8988T (cell line): ENCODE measurements around the gene MBOAT7.
"Not testable (repeated sequence)": the region's sequence is repeated elsewhere in the genome, so short reads cannot be mapped to it uniquely, and the experiment has no call there.

Experiments
- DNase-seq: peaks from one replicate; pipeline ENCODE4 v3.0.0; 2011

MBOAT7 gene

GRCh38 chr19:54208784-54209057, 19.3 kb upstream of the MBOAT7 start:
- DNase-seq: no peak

- no peak for DNase-seq
Measured at GRCh38 chr19:54207983-54208783, 18.8 kb upstream of the MBOAT7 start.

GRCh38 chr19:54207676-54207982, 18.2 kb upstream of the MBOAT7 start:
- no peak for DNase-seq

DNA sequence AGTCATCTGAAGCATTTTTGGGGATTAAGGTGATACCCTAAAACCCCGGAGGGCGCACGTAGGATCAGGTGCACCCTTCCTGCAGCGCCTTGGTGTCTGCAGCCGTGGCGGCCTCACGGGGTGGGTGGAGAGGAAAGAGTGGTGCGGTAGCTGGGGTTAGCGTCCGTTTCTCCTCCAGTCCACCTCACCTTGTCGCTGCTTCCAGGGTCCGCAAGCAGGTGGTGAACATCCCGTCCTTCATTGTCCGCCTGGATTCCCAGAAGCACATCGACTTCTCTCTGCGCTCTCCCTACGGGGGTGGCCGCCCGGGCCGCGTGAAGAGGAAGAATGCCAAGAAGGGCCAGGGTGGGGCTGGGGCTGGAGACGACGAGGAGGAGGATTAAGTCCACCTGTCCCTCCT, 17.8 kb upstream of the MBOAT7 start:
- not testable (repeated sequence) for DNase-seq

GRCh38 chr19:54206831-54207177, 17.4 kb upstream of the MBOAT7 start:
- DNase-seq: no peak

DNA sequence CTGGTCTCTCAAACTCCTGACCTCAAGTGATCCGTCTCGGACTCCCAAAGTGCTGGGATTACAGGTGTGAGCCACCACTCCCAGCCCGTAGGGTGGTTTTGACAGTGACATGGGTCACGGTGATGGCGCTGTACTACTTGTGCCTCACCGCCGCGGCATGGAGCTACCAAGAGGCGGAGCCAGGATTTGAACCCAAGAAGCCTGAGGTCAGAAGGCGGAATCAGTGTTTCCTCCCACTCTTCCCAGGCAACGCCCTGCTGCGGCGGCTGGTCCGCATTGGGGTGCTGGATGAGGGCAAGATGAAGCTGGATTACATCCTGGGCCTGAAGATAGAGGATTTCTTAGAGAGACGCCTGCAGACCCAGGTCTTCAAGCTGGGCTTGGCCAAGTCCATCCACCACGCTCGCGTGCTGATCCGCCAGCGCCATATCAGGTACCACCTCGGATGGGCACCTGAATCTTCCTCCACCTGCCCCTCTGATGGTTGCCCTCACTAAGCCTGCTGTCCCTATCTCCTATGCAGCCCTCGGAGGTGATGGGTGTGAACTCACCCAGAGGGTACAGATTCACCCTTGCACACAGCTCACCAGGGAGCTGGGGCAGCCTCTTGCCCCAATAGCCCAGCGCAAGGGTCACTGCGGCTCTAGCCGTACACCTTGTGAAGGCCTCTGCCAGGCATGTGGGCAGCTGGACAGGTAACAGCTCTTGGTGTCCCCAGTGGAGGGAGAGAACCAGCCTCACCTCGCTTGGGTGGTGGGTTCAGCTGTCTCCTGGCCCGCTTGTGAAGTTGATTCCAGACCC, 16.9 kb upstream of the MBOAT7 start:
- no peak for DNase-seq

DNA sequence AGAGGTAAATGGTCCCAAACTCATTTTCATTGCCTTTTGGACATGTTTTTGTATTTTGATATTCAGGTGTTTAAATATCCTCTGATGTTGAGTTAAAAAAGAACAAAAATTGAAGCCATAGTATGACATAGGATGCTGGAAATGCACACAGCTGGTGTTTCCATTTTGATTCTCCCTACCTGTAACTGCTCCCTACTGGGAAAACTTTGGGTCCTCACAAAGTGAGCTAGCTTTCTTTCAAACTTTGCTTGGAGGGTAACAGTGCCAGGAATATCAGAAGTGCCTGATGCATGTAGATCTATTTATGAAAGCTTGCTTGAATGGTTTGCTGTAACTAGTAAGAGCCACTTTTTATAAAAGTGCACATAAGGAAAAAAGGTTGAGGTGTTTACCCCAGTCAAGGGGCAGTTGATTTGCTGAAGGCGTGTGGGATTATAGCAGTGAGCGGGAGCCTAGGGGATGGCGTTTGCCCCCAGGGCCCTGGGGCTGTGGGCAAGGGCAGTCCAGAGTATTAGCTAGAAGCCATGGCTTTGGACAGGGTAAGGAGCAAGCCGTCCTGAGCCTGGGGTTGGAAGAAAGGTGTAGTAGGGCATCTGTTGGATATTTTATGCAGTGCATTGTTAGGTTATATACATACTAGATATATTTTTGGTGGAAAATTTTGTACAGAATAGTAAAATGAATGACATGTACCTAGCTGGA, 15.5 kb upstream of the MBOAT7 start:
- DNase-seq: no peak

- DNase-seq: no peak
Measured at GRCh38 chr19:54203151-54203611, 13.8 kb upstream of the MBOAT7 start.

DNA sequence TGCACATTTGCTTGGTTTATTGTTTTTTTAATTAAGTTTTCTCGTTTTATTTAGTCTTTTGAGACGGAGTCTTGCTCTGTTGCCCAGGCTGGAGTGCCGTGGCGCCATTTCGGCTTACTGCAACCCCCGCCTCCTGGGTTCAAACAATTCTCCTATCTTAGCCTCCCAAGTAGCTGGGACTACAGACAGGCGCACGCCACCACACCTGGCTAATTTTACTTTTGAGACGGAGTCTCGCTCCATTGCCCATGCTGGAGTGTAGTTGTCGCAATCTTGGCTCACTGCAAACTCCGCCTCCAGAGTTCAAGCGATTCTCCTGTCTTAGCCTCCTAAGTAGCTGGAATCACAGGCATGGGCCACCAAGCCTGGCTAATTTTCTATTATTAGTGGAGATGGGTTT, 12.6 kb upstream of the MBOAT7 start:
- DNase-seq: no peak

DNA sequence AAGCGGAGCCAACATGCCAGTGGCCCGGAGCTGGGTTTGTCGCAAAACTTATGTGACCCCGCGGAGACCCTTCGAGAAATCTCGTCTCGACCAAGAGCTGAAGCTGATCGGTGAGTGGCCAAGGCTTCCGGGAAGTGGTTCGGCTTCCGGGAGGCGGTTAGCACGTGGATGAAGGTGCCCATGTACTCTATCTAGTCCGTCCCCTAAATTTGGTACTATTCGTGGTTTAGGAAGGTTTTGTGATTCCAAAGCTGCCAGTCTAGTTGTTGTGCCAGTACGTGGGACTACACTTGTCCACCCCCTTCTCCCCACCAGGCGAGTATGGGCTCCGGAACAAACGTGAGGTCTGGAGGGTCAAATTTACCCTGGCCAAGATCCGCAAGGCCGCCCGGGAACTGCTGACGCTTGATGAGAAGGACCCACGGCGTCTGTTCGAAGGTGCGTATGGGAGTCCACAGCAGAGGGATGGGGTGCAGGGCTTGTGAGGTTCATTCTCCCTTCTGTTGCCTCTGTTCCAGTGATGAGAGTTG, 11.9 kb upstream of the MBOAT7 start:
- DNase-seq: no peak

DNA sequence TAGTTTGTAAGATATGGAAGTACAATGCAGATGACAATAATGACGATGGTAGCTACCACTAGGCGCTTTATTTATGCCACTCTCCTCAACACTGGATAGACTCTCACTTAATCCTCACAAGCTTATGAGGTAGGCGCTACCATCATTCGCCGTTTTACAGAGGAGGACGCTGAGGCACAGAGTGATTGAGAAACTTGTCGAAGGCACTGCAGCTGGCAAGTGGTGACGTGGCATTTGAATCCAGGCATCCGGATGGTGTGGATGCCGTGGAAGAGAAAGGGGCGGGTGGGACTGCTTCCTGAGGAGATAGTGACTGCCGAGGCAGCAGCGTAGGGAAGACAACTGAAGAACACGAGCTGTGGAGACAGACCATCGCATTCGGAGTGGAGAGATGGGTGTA, 10.0 kb upstream of the MBOAT7 start:
- DNase-seq: no peak

GRCh38 chr19:54197121-54197520, 7.7 kb upstream of the MBOAT7 start:
- no peak for DNase-seq

- no peak for DNase-seq
Measured at GRCh38 chr19:54196536-54196935, 7.2 kb upstream of the MBOAT7 start.

- not testable (repeated sequence) for DNase-seq
Measured at GRCh38 chr19:54194463-54194862, 5.1 kb upstream of the MBOAT7 start.

DNA sequence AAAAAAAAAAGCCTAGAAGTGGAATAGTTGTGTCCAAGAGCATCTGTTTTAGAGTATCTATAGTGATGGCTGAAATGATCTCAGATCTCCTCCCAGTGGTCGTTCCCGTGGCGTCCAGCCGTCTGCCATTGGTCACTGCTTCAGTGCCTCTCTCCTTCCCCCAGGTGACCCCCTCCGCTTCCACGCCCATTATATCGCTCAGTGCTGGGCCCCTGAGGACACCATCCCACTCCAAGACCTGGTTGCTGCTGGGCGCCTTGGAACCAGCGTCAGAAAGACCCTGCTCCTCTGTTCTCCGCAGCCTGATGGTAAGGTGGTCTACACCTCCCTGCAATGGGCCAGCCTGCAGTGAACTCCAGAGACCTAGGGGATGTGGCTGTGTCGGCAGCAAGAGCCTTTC, 3.6 kb upstream of the MBOAT7 start:
- no peak for DNase-seq

- DNase-seq: no peak
Measured at GRCh38 chr19:54191811-54192453, 2.6 kb upstream of the MBOAT7 start.

DNA sequence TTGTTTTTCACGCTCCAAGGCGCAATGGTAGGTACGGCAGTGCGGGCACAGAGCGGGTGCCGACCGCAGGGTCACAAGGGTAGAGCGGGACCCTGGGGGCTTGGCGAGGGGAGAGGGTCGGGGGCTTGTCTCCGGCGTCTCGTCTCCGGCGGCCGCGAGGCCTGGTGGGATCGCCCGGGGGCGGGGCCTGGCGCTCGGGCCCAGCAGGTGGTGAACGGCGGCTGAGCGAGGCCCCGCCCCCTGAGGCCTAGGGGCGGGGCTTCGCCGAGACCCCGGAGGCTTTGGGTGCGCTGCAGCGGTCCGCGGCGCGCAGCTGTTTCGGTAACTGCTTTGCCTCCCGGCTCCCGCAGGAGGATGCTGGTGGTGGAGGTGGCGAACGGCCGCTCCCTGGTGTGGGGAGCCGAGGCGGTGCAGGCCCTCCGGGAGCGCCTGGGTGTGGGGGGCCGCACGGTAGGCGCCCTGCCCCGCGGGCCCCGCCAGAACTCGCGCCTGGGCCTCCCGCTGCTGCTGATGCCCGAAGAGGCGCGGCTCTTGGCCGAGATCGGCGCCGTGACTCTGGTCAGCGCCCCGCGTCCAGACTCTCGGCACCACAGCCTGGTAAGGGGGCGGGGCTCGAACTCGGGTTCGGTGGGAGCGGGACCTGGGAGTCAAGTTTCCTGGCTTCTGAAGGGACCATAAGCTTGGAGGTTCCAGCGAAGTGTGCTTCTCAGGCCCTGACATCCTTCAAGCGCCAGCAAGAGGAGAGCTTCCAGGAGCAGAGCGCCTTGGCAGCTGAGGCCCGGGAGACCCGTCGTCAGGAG, 1.8 kb upstream of the MBOAT7 start, which contains the start of gene TSEN34:
Gene TSEN34, plus strand, starts transcription at position 298 of the 800 bp plus-strand sequence. Its CDS starts 57 bp downstream, at position 355.
- DNase-seq: no peak

DNA sequence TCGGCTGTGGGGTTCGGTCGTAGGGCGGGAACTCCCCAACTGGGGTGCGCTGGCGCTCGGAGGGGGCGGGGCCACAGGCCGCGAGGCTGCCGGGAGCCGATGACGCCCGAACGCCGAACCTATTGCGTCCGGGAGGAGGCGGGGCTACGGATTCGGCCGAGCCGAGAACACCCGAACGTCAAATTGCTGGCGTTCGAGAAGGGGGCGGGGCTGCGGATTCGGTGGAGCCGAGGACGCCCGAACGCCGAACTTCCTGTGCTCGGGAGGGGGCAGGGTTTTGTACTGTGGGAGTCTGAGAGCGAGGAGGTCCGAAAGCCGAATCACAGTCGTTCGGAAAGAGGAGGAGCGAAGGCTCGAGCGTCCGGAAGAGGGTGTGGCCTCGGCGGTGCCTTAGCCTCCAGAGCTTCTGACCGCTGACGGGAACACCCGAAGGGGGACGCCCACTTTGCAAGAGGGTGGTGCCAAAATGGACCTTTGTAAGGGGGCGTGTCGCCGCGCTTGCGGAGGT, 1.2 kb upstream of the MBOAT7 start:
- DNase-seq: no peak

DNA sequence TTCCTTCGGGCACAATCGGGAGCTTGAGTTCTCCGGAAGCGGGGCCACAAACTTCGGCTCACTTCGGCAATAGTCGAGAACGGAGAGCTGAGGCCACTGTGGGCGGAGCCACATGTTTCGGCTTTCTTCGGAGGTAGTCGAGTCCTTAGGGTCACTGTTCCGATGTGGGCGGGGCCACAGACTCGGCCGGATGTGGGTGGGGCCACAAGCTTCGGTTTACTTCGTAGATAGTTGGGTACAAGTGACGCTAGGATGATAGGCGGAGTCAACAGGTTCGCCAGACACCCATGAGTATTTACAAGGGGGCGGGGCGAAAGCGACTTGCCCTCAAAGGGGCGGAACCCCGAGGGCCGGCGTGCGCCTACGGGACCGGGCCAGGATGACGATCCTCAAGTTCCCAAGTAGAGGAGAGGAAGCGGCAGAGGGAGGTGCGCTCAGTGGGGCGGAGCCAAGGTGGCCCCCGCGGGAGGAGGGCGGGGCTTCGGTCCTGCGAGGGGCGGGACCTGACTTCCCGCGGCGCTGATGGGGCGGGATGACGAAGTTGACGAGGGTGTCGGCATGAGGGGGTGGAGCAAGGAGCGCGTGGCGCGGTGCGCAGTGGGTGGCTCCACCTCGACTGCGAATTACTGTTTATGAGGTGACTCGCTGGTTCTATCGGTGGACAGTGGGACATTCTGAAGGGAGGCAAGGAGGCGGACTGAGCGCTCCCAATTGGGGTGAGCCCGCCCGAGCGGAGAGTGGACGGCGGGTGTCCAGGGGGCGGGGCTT, 539 bp upstream of the MBOAT7 start:
- peak; percentile 60 for DNase-seq

DNA sequence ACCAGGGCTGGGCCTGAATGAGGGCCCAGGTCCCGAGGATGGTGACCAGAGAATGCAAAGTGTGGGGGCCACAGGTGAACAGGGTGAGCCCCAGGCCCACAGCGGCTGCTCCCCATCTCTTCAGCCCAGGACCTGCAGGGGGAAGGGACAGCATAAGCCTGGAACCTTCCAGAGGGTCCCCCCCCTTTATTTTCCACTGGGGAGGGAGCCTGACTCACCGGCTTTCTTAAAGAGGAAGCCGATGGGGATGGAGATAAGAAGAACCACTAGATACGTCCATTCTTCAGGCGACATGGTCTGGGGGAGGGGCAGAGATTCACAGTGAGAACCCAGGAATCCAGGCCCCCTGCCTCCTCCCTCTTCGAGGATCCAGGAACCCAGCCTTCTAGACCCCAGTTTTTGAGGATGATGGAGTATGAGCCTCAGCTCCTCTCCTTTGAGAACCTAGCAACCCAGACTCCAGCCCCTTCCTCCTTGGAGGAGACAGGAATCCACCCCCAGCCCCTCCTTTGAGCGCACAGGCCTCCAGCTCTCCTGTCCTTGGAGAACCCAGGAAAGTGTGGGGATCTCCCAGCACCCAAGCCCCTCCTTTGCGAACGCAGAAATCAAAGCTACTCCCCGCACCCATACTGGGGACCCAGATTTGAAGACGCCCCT, 1.0 kb downstream of the MBOAT7 start:
- no peak for DNase-seq

DNA sequence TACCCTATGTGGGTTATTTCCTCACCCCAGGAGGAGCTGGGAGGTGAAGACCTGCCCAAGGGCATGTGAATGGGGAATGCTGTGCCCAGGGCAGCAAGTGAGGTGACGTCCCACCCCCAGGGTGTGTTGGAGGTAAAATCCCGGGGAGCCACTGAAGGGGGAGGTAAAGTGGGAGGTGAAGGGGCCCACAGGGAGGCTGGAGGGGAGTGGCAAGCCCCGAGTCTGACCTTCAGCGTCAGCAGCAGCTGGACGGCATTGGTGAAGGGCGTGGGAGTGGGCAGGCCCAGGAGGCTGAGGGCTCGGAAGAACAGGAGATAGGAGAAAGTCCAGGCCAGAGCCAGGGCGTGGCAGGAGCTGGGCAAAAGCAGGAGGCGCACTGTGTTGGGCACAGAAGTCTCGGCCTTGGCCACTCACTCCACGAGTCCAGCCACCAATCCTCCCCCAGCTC, 2.4 kb downstream of the MBOAT7 start:
- DNase-seq: no peak
